ELF-1 (cell line): Measurements from ENCODE around the gene ZNF143.
A peak's percentile ranks its signal among the peaks of the same experiment; 100 is the strongest.

Experiments used
- DNase-seq: peaks from one replicate; pipeline ENCODE4 v3.0.0-alpha.2; 2016; ENCODE audit warnings: low read depth, low spot score

Gene ZNF143

GRCh38 chr11:9460322-9461062, at the start of gene ZNF143:
Gene ZNF143 (plus strand): TSS chr11:9461012. CDS start chr11:9471309, 10,297 bp downstream.
- peak; percentile 100 for DNase-seq

GRCh38 chr11:9428706-9429105, 32.1 kb upstream of the ZNF143 start:
- DNase-seq, result no peak

GRCh38 chr11:9438611-9439010, 22.2 kb upstream of the ZNF143 start:
- no peak for DNase-seq

- DNase-seq, result no peak
These were observed 14.6 kb upstream of the ZNF143 start for GRCh38 chr11:9446230-9446629.

GRCh38 chr11:9448576-9449352, 12.0 kb upstream of the ZNF143 start:
- no peak for DNase-seq

- peak; percentile 92 for DNase-seq
These were observed 8.8 kb upstream of the ZNF143 start for GRCh38 chr11:9452023-9452422.

GRCh38 chr11:9455722-9456121, 5.1 kb upstream of the ZNF143 start:
- DNase-seq, result no peak

GRCh38 chr11:9459667-9460321, 1.0 kb upstream of the ZNF143 start:
- DNase-seq, result no peak

GRCh38 chr11:9461063-9461759, 399 bp downstream of the ZNF143 start:
- peak; percentile 91 for DNase-seq

- DNase-seq, result no peak
These were observed 935 bp downstream of the ZNF143 start for GRCh38 chr11:9461760-9462134.

GRCh38 chr11:9462172-9462799, 1.5 kb downstream of the ZNF143 start:
- peak; percentile 18 for DNase-seq

- no peak for DNase-seq
These were observed 2.2 kb downstream of the ZNF143 start for GRCh38 chr11:9462806-9463537.

- DNase-seq, result no peak
These were observed 10.0 kb downstream of the ZNF143 start for GRCh38 chr11:9470765-9471164.

- no peak for DNase-seq
These were observed 12.6 kb downstream of the ZNF143 start for GRCh38 chr11:9473408-9473807.

- DNase-seq, result no peak
These were observed 19.1 kb downstream of the ZNF143 start for GRCh38 chr11:9479899-9480298.

- DNase-seq, result no peak
These were observed 28.4 kb downstream of the ZNF143 start for GRCh38 chr11:9489080-9489765.

GRCh38 chr11:9490376-9490775, 29.6 kb downstream of the ZNF143 start:
- no peak for DNase-seq

GRCh38 chr11:9493492-9493891, 32.7 kb downstream of the ZNF143 start:
- no peak for DNase-seq

- no peak for DNase-seq
These were observed 33.5 kb downstream of the ZNF143 start for GRCh38 chr11:9494316-9494715.
